Motor neuron (in vitro differentiated cells): ENCODE measurements around the gene ABCA10. TPM values are rescaled to one million over a fixed set of nuclear protein-coding genes. Genes with fewer than 3 reads are reported as not detected.
"Not testable (repeated sequence)": the region's sequence is repeated elsewhere in the genome, so short reads cannot be mapped to it uniquely, and the experiment has no call there.

Experiments
- ATAC-seq, 8 experiments: fragments of 200-7000 bp; cut with Tn5 transposase; replicated peaks in 6 of 8; 2 replicates each; pipeline ENCODE4 v1.8.0; 2021; ENCODE audit warnings: mild to moderate bottlenecking in 8 of 8, moderate library complexity in 8 of 8
- H3K27ac ChIP-seq, 2 donors: fragments of 250-450 bp; sonication (Bioruptor Pico); 2 replicates each; pipeline ENCODE4 v1.9.0; 2021; ENCODE audit warnings: antibody characterized with exemption in 2 of 2, mild to moderate bottlenecking in 2 of 2, moderate library complexity in 1 of 2
- H3K4me1 ChIP-seq, 2 donors: fragments of 250-450 bp; sonication (Bioruptor Pico); replicated peaks in 1 of 2; 2 replicates each; pipeline ENCODE4 v1.6.1; 2021; ENCODE audit warnings: antibody characterized with exemption in 2 of 2, mild to moderate bottlenecking in 2 of 2, moderate library complexity in 1 of 2
- H3K4me3 ChIP-seq, 5 donors: fragments of 250-450 bp; sonication (Bioruptor Pico); 2 replicates each; pipeline ENCODE4 v1.9.0; 2021; ENCODE audit warnings: antibody characterized with exemption in 5 of 5, mild to moderate bottlenecking in 5 of 5, moderate library complexity in 4 of 5
- WGBS, 10 experiments: fragments of 450-650 bp; shearing (Covaris generic); methylation state at CpG; one replicate each; pipeline ENCODE4 v1.0.0; 2022; 5-methylcytosine and 5-hydroxymethylcytosine counted together
- in situ Hi-C, 9 experiments: fragments of 400-800 bp; cut with MboI; loops; one replicate each; pipeline ENCODE4 v1.15.0; 2021; ENCODE audit warnings: low sequenced_read_pairs in 9 of 9, low pct_unique_long_range_greater_than_20kb in 2 of 9; ENCODE audit not compliant: unreplicated experiment in 9 of 9
- total RNA-seq, 8 experiments: library from RNA; unstranded; fragments of 300-600 nt; gene quantifications; 2 replicates each; pipeline versions ENCODE4 v1.2.3 to v1.2.4, GENCODE V29; 2022

Gene ABCA10, protein sequence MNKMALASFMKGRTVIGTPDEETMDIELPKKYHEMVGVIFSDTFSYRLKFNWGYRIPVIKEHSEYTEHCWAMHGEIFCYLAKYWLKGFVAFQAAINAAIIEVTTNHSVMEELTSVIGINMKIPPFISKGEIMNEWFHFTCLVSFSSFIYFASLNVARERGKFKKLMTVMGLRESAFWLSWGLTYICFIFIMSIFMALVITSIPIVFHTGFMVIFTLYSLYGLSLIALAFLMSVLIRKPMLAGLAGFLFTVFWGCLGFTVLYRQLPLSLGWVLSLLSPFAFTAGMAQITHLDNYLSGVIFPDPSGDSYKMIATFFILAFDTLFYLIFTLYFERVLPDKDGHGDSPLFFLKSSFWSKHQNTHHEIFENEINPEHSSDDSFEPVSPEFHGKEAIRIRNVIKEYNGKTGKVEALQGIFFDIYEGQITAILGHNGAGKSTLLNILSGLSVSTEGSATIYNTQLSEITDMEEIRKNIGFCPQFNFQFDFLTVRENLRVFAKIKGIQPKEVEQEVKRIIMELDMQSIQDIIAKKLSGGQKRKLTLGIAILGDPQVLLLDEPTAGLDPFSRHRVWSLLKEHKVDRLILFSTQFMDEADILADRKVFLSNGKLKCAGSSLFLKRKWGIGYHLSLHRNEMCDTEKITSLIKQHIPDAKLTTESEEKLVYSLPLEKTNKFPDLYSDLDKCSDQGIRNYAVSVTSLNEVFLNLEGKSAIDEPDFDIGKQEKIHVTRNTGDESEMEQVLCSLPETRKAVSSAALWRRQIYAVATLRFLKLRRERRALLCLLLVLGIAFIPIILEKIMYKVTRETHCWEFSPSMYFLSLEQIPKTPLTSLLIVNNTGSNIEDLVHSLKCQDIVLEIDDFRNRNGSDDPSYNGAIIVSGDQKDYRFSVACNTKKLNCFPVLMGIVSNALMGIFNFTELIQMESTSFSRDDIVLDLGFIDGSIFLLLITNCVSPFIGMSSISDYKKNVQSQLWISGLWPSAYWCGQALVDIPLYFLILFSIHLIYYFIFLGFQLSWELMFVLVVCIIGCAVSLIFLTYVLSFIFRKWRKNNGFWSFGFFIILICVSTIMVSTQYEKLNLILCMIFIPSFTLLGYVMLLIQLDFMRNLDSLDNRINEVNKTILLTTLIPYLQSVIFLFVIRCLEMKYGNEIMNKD (N-terminal part only)
- total RNA-seq: 10 to 100 TPM in 1 of 8 experiments, 1 to 10 TPM in 3, under 1 TPM in 4; 0.16 to 10.5 (median 1.2) TPM

DNA sequence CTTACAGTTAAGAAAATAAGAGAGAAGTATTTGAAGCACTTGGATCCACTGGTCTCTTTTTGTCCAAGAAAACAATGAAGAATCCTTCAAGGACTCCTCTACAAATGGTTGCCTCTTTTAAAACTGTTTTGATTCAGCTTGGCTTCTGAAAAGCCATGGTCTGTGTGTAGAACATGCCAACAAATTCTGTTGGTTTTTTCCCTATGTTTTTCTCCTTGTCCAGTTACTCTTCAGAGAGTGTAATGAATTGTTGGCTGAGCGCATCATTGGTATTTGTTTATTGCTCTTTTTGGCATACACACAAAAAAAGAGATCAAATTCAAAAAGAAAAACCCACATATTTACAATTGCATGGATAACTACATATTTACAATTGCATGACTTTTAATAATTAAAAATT is at the start of gene ABCA10:
ABCA10 (minus strand) TSS at position 249 of the 400 bp plus-strand sequence. CDS start 3,466 bp downstream, outside the sequence.
- no peak for ATAC-seq
- H3K4me3 ChIP-seq: no peak within 1 kb of the TSS
- in situ Hi-C loops: loop anchor here in 7 of 9 experiments (25.0 kb wide), 4 partner anchors 241 to 466 kb away; partner anchors contain the start of gene ABCA8 (in 2 of the 7)

DNA sequence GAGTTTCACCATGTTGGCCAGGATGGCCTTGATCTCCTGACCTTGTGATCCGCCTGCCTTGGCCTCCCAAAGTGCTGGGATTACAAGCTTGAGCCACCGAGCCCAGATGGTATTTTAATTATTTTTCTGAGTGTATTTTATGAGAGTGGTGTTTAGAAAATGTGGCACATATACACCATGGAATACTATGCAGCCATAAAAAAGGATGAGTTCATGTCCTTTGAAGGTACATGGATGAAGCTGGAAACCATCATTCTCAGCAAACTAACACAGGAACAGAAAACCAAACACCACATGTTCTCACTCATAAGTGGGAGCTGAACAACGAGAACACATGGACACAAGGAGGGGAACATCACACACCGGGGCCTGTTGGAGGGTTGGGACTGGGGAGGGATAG is 47.7 kb upstream of the ABCA10 start:
- in situ Hi-C loops, H3K4me3 ChIP-seq, H3K4me1 ChIP-seq, H3K27ac ChIP-seq, ATAC-seq: not testable (repeated sequence)
- WGBS, 10 experiments: 80 to 100% (median 100%) methylated on average over 1 to 4 of the region's 4 CpGs; no CpG with 5 or more reads in 5 of the 10 experiments

More for the DNA sequence above, at the start of gene ABCA10:
- Histone ChIP-seq H3K4me1 (no peaks in the 10 kb centered on the region), H3K27ac (no peak within 1 kb of the TSS)
- WGBS, 10 experiments: 50 to 100% (median 95%) methylated on average over 1 of the region's 1 CpG; no CpG with 5 or more reads in 1 of the 10 experiments

DNA sequence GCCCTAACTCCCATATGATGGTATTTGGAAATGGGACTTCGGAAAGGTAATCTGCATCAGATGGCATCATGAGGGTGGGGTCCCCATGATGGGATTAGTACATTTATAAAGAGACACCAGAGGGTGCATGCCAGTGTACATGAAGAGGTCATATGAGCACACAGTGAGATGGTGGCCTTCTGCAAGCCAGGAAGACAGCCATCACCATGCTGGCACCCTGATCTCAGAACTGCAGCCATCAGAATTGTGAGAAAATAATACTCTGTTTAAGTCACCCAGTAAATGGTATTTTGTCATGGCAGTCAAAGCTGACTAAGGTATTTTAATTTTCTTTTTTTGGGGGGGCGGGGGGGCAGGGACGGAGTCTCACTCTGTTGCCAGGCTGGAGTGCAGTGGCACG is 47.1 kb upstream of the ABCA10 start:
- Histone ChIP-seq H3K4me1 (no peaks in the 10 kb centered on the region), H3K27ac (no peak overlapping the region), H3K4me3 (no peak overlapping the region)
- ATAC-seq: no peak
- in situ Hi-C loops: no loop called here
- 86 to 100% (median 100%) methylated on average over 1 to 3 of the region's 4 CpGs; no CpG with 5 or more reads in 2 of the 10 experiments for WGBS, 10 experiments

DNA sequence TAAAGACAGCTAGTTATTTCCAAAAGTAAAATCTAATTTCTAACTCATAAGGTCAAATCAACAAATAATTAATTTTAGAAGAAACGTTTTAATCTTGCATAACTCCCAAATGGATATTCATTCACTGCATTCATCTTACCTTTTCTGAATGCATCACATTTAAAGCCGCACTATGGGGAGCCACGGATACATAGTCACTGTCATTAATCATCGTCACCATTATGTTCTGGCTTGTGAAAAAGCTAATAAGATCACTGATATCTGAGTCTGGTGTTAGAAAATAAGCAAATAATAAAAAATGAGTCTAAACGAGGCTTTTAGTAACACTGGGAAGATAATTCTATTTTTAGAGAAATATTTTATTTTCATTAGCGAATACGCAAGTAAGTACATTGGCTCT is 42.4 kb upstream of the ABCA10 start:
- Histone ChIP-seq H3K27ac (no peak overlapping the region), H3K4me1 (no peaks in the 10 kb centered on the region), H3K4me3 (no peak overlapping the region)
- WGBS, 10 experiments: 7 to 76% (median 55%) methylated on average over 2 to 7 of the region's 7 CpGs; no CpG with 5 or more reads in 1 of the 10 experiments
- in situ Hi-C loops: no loop called here
- ATAC-seq: no peak

DNA sequence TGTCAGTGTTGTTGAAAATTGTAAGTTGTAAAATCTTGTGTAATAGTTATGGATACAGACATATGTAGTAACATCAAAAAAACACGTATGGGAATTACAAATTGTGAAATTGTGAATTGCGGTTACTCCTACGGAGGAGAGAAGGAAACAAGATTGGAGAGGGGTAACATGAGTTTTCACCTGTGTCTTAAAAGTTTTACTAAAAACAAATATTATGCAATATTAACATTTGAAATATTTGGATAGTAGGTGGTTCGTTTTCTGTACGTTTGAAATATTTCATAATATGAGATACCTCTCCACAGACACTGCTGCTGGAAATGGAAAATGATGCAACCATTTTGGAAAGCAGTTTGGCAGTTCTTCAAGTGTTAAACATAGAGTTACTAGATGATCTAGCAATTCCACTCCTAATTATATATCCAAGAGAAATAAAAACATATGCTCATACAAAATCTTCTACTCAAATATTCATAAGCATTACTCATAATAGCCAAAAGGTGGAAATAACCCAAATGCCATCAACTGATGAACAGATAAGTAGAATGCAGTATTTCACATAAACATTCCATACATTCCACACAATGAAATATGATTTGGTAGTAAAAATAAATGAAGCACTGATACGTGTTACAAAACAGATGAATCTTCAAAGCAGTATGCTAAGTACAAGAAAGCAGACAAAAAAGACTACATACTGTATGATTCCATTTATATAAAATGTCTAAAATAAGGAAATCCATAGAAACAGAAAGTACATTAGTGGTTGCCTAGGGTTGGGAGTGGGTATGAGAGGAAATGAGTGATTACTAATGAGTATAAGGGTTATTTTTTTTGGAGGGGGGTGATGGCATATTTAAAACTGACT is 40.7 kb upstream of the ABCA10 start:
- ATAC-seq: peak in 2 of 8 experiments; percentile 13 to 83
- in situ Hi-C loops: no loop called here
- Histone ChIP-seq H3K4me1 (no peaks in the 10 kb centered on the region), H3K4me3 (no peak overlapping the region), H3K27ac (no peak overlapping the region)
- WGBS, 10 experiments: 8 to 95% (median 83%) methylated on average over 2 to 6 of the region's 6 CpGs; no CpG with 5 or more reads in 1 of the 10 experiments

DNA sequence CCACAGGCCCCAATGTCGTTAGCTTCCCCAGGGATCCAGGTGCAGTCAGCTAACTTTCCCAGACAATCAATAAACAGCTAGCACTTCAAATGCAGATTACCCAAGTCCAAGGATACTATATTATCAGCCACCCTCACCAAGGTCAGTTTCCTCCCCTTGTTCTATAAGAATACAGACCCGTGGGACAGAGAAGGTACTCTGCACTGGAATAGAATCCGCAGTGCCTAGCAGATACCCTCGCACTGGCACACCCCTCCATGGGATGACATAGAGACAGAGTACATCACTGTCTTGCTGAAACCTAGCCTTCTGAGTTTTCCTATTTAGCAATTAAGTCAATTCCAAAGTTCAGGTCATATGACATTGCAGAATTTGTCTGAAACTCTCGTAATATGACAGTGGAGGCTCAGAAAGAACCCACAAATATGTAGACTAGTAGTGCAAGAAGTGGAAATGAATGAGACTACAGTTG is 40.0 kb upstream of the ABCA10 start:
- 43 to 100% (median 80%) methylated on average over 1 to 5 of the region's 5 CpGs; no CpG with 5 or more reads in 1 of the 10 experiments for WGBS, 10 experiments
- no peak for ATAC-seq
- in situ Hi-C loops: no loop called here
- H3K27ac ChIP-seq: no peak overlapping the region
- no peak overlapping the region for H3K4me3 ChIP-seq
- no peaks in the 10 kb centered on the region for H3K4me1 ChIP-seq

DNA sequence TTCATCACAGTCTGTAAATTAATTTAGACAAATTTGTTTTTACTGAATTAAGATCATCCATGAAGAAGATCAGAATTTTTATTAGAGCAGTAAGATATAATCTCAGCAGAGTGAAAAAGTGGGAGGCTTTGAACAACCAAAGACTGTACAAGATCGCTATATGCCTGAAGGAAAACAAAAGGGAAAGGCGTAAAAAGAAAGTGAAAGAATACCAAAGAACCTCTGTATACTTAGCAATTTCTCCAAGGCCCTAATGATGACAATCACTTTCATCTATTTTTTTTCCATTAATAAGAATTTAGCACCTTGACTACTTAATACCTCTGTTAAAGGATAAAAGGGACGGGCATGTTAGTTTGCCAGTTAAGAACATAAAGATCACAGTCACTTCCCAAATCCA is 38.6 kb upstream of the ABCA10 start:
- WGBS, 10 experiments: 70 to 100% (median 89%) methylated on average over 1 to 3 of the region's 3 CpGs
- Histone ChIP-seq H3K4me3 (no peak overlapping the region), H3K27ac (no peak overlapping the region), H3K4me1 (no peaks in the 10 kb centered on the region)
- in situ Hi-C loops: no loop called here
- ATAC-seq: no peak

DNA sequence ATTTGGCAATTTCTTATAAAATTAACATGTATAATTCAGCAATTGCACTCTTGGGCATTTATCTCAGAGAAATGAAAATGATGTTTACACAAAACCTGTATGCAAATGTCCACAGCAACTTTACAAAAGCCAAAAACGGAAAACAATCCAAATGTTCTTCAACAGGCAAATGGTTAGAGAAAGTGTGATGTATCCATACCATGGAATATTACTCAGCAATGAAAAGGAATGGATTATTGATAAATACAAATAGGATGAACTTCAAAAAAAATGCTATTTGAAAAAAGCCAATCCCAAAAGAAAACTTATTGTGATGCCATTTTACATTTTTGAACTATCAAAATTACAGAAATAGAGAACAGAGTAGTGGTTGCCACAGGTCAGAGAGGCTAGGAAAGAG is 37.2 kb upstream of the ABCA10 start:
- in situ Hi-C loops: no loop called here

DNA sequence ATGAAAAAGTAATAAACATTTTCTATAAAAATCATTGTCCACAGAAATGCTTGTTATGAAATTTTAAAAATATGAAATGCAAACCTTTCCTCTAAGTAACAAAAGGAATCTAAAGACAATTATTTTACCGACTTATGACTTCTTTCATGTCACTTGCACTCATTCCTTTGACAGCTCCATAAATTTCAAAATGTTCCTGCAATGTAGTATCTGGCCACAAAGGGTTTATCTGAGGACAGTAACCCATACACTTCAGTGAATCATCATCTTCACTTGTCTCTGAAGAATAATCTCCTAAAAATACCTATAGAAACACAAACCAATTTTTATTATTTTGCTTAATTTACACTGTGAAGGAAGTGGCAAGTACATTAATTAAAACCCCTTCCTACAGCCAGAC is 25.6 kb upstream of the ABCA10 start:
- Histone ChIP-seq H3K4me3 (no peak overlapping the region), H3K27ac (no peak overlapping the region), H3K4me1 (no peaks in the 10 kb centered on the region)
- no peak for ATAC-seq
- 0 to 100% (median 56%) methylated on average over 1 of the region's 1 CpG; no CpG with 5 or more reads in 1 of the 10 experiments for WGBS, 10 experiments
- in situ Hi-C loops: no loop called here

More for the DNA sequence above, 37.2 kb upstream of the ABCA10 start:
- Histone ChIP-seq H3K27ac (no peak overlapping the region), H3K4me1 (no peaks in the 10 kb centered on the region), H3K4me3 (no peak overlapping the region)
- WGBS, 10 experiments: 13 to 100% (median 67%) methylated on average over 1 of the region's 1 CpG; no CpG with 5 or more reads in 1 of the 10 experiments
- no peak for ATAC-seq

DNA sequence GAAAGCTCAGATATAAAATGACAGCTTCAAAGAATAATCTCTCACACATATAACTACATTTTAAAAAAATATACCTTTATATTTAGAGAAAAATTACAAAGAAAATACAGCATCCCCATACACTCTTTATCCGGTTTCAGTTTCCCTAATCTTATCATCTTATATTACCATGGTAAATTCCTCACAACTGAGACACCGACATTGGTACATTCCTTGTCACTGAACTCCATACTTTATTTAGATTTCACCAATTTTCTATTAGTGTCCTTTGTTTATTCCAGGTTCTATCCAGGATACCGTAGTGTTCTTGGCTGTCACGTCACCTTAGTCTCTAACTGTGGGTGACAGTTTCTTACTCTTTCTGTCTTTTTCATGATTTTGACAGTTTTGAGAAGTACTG is 22.0 kb upstream of the ABCA10 start:
- Histone ChIP-seq H3K27ac (no peak overlapping the region), H3K4me3 (no peak overlapping the region), H3K4me1 (no peaks in the 10 kb centered on the region)
- WGBS, 10 experiments: 78 to 100% (median 98%) methylated on average over 2 to 4 of the region's 4 CpGs; no CpG with 5 or more reads in 1 of the 10 experiments
- ATAC-seq: no peak
- in situ Hi-C loops: no loop called here

DNA sequence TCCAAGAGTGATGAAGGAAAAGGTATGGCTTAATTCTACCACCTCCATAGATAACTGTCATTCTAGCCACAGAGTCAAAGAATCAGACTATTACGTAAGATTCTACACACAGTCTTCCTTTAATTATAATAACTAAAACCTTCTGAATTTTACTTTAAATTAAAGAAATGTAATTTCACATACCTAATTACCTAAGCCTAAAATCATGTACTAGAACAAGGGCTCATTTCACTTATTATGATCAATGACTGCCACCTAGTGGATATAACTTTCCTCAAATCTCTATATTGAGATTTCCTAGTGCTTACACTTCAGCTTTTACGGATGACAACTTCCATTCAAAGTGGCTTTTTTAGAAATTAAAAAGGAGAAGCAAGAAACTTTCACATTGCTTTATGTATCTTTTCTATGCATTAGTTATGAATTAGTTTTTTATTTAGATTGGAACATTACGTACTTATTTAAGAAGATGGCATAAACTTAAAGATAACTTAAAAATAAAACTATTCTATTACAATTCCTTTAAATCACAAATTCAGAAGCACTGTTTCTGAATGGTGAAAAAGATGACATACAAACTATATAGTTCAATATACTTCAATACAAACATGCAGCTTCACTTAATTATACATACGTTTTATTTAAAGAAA is 18.2 kb upstream of the ABCA10 start:
- in situ Hi-C loops: loop anchor here in 7 of 9 experiments (10.0 to 25.0 kb wide), 5 partner anchors 260 to 485 kb away; partner anchors contain the start of gene ABCA8 (in 2 of the 7)
- no peaks in the 10 kb centered on the region for H3K4me1 ChIP-seq
- H3K27ac ChIP-seq: no peak overlapping the region
- 22 to 100% (median 60%) methylated on average over 1 to 4 of the region's 4 CpGs for WGBS, 10 experiments
- H3K4me3 ChIP-seq: no peak overlapping the region
- peak in 3 of 8 experiments; percentile 51 to 59 (median 52) for ATAC-seq
